Measurements from ENCODE around the gene FAT1.

Gene FAT1

DNA sequence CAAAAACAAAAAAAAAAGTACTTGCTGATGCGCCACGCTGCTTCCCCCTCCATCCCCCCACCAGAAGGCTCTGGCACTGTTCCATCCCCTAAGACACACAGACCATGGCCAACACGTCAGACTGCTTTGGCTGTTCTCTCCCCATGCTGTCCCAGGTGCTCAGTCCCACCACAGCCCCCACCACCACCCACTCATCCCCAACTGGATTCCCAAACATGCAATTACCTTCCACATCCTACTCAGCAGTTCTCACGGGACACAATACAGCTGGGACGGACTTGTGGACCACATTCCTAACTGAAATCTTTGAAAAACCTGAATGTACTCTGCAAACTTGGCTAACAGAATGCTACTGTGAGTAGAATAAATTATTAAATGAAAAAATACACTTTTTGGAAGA, 8.6 kb downstream of the FAT1 start:
- Mint-ChIP-seq H3K27me3 (no peaks in the 10 kb centered on the region), H3K36me3 (no peaks in the 10 kb centered on the region), H3K4me1 (no peaks in the 10 kb centered on the region), H3K27ac (no peak overlapping the region), H3K9me3 (peaks cover 7% of the 10 kb centered on the region), H3K4me3 (no peak overlapping the region)
- no peak for ATAC-seq

DNA sequence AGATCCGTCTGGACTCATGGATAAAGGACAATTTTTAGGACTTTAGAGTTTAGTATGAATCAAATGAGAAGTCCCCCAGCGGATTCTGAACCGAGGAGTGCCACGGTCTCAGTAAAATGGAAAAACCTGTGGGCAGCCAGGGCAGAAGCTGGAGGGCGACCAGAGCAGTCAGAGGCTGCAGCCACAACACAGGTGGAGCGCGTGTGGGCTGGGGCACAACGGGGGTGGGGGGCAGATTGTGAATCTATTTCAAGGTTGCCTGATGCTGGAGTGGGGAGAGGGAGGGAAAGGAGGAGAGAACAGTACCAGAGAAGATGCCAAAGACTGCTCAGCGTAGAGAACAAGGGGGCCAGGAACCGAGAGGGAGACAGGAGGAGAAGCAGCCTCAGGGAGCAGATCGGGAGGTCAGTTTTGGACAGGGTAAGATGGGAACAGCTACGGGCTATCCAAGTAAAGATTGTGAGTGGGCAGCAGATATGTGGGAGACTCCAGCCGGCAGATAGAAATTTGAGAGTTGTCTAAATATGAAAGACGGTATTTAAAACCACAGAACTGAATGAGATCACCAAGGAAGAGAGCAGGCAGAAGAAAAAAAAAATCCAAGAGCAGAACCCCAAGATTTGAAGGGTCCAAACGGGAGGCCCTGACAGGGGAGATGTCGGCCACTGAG, 9.5 kb downstream of the FAT1 start:
- no peak for ATAC-seq
- H3K27ac Mint-ChIP-seq: no peak overlapping the region
- peaks cover 7% of the 10 kb centered on the region for H3K9me3 Mint-ChIP-seq
- no peaks in the 10 kb centered on the region for H3K4me1 Mint-ChIP-seq
- H3K27me3 Mint-ChIP-seq: no peaks in the 10 kb centered on the region
- no peaks in the 10 kb centered on the region for H3K36me3 Mint-ChIP-seq
- H3K4me3 Mint-ChIP-seq: no peak overlapping the region

DNA sequence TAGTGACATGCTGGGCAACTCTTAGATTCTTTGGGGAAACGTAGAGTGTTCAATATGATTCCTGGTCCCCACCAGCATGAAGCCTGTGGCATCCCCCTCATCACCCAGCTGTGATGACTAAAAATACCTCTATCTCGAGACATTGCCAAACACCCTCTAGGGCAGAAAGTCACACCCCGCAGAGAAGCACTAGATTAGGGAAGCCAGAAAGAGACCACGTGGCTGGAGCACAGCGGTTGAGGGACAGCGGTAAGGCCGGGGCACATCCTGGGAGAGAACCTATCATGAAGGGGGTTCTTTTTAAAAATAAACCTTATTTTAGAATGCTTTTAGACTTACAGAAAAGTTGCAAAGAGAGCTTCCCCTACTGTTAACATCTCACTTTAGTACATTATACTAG, 11.0 kb downstream of the FAT1 start:
- Mint-ChIP-seq H3K9me3 (peaks cover 6% of the 10 kb centered on the region), H3K36me3 (no peaks in the 10 kb centered on the region), H3K4me1 (no peaks in the 10 kb centered on the region), H3K27ac (no peak overlapping the region), H3K4me3 (no peak overlapping the region), H3K27me3 (no peaks in the 10 kb centered on the region)
- ATAC-seq: no peak

DNA sequence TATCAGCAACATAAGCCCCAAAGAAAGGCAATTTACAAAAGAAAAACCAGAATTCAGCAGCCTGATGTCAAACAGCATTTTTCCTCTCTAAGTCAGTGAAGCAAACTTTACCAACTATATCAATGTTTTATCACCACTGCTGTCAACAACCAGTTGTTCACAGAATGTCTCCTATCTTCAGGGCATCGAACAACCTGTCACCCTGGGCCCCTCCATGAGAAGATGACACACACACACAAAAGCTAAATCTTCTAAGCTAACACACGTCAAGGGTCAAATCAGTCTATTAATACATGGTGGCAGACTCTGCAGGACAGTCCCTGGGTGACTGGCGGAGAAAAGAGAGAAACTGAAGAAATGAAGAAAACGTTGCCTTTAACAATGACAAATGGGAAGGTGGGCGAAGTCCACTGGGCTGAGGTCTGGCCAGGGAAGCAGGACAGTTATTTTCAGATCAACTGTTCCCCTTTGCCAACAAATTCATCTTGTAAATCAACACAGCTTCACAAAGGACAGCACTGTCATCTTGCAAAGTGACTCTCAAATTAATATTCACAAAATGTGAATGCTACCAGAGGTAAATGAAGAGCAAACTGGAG, 13.0 kb downstream of the FAT1 start:
- no peaks in the 10 kb centered on the region for H3K36me3 Mint-ChIP-seq
- H3K27me3 Mint-ChIP-seq: no peaks in the 10 kb centered on the region
- H3K4me3 Mint-ChIP-seq: no peak overlapping the region
- H3K4me1 Mint-ChIP-seq: no peaks in the 10 kb centered on the region
- no peak for ATAC-seq
- H3K27ac Mint-ChIP-seq: no peak overlapping the region
- H3K9me3 Mint-ChIP-seq: peaks cover 4% of the 10 kb centered on the region

DNA sequence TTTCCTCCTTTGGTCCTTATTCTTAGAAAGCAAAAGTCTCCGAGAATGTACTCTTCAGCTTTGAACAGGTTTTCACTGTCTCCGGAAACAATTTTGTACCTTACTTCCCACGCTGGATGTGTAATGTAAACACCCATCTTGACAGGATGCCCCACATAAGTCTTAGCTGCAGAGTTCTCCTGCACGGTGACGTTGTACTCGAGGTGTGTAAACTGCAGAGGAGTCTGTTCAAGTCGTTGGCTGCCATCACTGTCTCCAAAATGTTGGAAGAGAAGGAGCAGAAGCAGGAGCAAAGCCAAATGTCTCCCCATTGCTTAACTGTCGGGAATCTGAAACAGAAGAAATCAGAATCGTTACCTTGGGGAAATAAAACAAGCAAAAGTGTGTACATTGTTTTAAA, 14.1 kb downstream of the FAT1 start:
- H3K36me3 Mint-ChIP-seq: no peaks in the 10 kb centered on the region
- H3K4me1 Mint-ChIP-seq: no peaks in the 10 kb centered on the region
- no peaks in the 10 kb centered on the region for H3K27me3 Mint-ChIP-seq
- no peak overlapping the region for H3K4me3 Mint-ChIP-seq
- H3K27ac Mint-ChIP-seq: no peak overlapping the region
- H3K9me3 Mint-ChIP-seq: peaks cover 4% of the 10 kb centered on the region
- ATAC-seq: no peak

DNA sequence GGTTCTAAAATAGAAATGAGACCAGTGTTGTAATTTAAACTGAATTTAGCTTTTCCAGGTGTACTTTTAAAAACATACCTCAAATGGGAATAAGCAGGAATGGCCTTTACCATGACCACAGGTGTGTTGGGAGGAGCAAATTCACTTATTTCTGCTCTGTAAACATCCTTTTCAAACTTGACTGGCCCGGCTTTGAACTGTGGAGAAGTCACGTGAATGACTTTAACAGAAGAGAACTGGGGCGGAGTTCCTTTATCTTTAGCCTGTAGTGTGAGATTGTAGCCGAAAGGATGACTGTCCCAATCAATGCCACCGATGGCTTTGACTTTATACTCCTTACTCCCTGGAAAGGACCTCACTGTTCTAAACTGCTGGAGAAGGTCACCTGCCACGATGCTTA, 15.1 kb downstream of the FAT1 start:
- Mint-ChIP-seq H3K4me3 (no peak overlapping the region), H3K27me3 (no peaks in the 10 kb centered on the region), H3K9me3 (no peaks in the 10 kb centered on the region), H3K4me1 (no peaks in the 10 kb centered on the region), H3K36me3 (no peaks in the 10 kb centered on the region), H3K27ac (no peak overlapping the region)
- no peak for ATAC-seq

DNA sequence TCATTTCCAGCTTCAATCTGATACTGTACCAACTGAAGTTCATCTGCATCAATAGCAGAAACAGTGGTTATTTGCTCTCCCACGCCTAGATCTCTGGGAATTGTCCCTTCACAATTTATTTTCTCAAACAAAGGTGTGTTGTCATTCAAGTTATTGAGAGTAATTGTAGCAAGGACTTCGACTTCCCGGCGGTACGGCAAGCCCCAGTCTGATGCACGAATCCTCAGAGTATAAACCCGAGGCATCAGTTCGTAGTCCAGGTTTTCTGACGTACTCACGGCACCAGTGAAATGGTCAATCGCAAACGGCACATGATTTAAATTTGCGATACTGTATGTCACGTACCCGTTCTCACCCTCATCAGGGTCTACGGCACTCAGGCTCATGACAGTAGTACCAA, 15.7 kb downstream of the FAT1 start:
- no peak for ATAC-seq
- H3K27me3 Mint-ChIP-seq: no peaks in the 10 kb centered on the region
- H3K4me1 Mint-ChIP-seq: no peaks in the 10 kb centered on the region
- no peaks in the 10 kb centered on the region for H3K36me3 Mint-ChIP-seq
- H3K27ac Mint-ChIP-seq: no peak overlapping the region
- no peak overlapping the region for H3K4me3 Mint-ChIP-seq
- no peaks in the 10 kb centered on the region for H3K9me3 Mint-ChIP-seq

DNA sequence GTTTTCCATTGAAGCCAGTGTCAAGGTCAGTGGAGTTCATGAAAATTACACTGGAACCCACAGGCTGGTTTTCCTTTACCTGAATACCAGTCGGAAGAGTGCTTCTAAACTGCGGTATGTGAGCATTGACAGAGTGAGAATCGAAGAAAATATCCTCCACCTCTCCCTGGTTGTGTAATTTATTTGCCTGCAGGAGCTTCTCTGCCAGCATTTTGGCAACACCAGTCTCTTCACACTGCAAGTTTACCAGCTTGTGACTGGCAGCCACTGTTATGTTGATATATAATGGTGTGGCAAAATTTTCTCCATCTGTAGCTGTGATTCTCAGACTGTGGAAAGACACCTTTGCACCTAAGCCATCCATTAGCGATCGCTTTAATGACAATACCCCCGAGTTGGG, 16.1 kb downstream of the FAT1 start:
- no peak overlapping the region for H3K4me3 Mint-ChIP-seq
- no peaks in the 10 kb centered on the region for H3K9me3 Mint-ChIP-seq
- no peaks in the 10 kb centered on the region for H3K36me3 Mint-ChIP-seq
- H3K27me3 Mint-ChIP-seq: no peaks in the 10 kb centered on the region
- no peak for ATAC-seq
- H3K27ac Mint-ChIP-seq: no peak overlapping the region
- H3K4me1 Mint-ChIP-seq: no peaks in the 10 kb centered on the region

DNA sequence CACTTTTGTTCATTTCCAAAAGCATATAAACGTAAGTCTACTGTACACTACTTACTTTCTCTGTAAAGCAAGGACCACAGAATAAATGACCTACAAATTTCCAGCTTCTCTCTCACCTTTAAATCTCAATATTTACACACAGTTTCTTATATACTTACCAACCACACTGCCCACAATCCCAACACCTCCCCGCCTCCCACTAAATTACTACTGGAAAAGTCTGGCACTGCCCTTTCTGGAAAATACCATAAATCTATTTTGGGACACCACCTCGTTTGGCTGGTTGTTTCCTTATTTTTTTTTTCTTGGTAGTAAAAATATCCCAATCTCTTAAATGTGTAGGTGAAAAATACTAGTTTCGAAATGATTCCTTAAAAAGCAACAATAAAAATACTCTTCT, 19.6 kb downstream of the FAT1 start:
- no peaks in the 10 kb centered on the region for H3K4me1 Mint-ChIP-seq
- no peak for ATAC-seq
- no peak overlapping the region for H3K4me3 Mint-ChIP-seq
- no peak overlapping the region for H3K27ac Mint-ChIP-seq
- H3K27me3 Mint-ChIP-seq: no peaks in the 10 kb centered on the region
- no peaks in the 10 kb centered on the region for H3K9me3 Mint-ChIP-seq
- no peaks in the 10 kb centered on the region for H3K36me3 Mint-ChIP-seq

DNA sequence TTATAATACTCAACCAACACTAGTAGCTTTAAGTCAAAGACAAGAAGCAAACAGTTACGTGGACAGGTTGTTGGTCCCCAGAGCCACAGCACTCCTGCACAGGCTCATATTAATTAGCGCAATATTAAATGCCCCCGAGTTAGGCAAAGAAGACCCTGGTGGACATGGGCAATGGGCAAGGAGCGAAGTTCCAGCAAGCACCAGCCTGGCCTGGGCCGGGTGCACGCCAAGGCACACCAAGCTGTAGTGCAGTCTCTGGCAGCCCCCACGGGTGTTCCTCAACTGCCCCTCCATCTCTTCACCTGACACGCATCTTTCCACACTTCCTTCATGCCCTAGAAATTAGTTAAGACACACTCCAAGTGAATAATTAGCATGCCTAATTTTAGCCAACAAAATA, 20.1 kb downstream of the FAT1 start:
- Mint-ChIP-seq H3K9me3 (peaks cover under 1% of the 10 kb centered on the region), H3K4me1 (no peaks in the 10 kb centered on the region), H3K27me3 (no peaks in the 10 kb centered on the region), H3K27ac (no peak overlapping the region), H3K4me3 (no peak overlapping the region), H3K36me3 (no peaks in the 10 kb centered on the region)
- no peak for ATAC-seq

DNA sequence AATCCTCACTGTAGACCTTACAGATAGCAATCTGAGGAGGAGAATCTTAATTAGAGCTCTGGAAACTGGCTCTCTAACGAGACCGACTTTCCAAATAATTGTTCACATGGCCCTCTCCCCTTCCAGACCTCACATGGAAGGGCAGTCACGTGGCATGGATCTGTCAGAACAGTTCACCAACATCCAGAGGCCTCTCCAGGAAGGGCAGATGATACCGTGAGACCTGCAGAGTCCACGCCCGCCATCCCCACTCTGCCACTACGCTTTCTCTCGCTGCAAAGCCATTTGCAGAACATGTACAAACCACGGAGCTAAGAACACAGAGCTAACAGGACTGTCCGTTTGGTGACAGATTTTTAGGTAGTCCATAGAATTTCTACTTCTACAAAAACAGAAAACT, 20.7 kb downstream of the FAT1 start:
- H3K4me1 Mint-ChIP-seq: no peaks in the 10 kb centered on the region
- no peak overlapping the region for H3K27ac Mint-ChIP-seq
- H3K9me3 Mint-ChIP-seq: peaks cover 6% of the 10 kb centered on the region
- ATAC-seq: no peak
- H3K36me3 Mint-ChIP-seq: no peaks in the 10 kb centered on the region
- no peaks in the 10 kb centered on the region for H3K27me3 Mint-ChIP-seq
- no peak overlapping the region for H3K4me3 Mint-ChIP-seq

DNA sequence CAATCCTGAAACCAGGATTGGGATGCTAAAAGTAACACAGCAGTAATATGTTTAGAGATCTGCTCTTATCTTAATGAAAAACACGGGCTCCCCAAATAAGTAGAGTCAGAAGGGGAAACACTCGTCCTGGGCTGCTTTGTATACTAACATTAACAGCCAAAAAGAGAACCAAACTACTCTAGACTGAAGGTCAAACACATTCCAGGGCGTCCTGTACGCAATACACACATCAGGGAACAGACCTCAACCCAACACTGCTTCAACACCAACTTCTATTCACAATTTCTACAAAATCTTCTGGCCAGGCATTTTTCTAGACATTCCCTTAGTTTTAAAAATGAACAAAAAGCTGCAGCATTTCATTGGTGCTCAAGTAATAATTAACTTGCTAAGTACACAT, 21.4 kb downstream of the FAT1 start:
- H3K4me1 Mint-ChIP-seq: no peaks in the 10 kb centered on the region
- no peaks in the 10 kb centered on the region for H3K36me3 Mint-ChIP-seq
- peaks cover 6% of the 10 kb centered on the region for H3K9me3 Mint-ChIP-seq
- H3K27me3 Mint-ChIP-seq: no peaks in the 10 kb centered on the region
- H3K4me3 Mint-ChIP-seq: no peak overlapping the region
- no peak overlapping the region for H3K27ac Mint-ChIP-seq
- ATAC-seq: no peak

DNA sequence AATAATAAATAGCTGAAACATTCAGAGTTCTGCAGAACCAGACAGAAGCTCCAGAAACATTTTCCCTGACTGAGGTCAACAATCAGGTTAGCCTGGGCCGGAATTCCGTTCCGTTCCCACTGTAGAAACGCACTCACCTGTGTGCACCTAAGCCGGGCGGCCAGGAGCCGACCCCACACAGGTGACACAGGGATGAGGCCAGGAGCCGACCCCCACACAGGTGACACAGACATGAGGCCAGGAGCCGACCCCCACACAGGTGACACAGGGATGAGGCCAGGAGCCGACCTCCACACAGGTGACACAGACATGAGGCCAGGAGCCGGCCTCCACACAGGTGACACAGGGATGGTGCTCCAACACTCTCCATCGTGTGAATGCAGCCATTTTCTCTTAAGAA, 21.9 kb downstream of the FAT1 start:
- Mint-ChIP-seq H3K4me1 (no peaks in the 10 kb centered on the region), H3K27ac (no peak overlapping the region), H3K9me3 (peaks cover 6% of the 10 kb centered on the region), H3K36me3 (no peaks in the 10 kb centered on the region), H3K4me3 (no peak overlapping the region), H3K27me3 (no peaks in the 10 kb centered on the region)
- ATAC-seq: no peak

DNA sequence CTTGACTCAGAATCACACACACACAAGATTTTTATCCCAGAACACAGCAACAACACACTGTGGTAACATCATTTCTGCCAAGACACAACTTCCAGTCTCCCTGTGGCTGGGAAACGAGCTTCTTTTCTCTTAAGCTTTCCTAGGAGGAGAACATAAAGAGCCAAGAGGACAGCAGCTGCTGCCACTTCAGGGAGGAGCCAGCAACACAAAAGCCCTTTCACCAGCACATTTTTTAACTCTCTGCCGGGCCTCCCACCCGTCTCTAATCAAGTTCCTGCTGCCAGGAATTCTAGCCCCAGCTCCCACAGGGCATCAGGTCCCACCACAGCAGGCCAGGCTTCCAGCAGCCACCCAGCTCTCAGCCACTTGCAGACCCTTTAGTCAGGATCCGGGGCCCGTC, 22.4 kb downstream of the FAT1 start:
- ATAC-seq: no peak
- Mint-ChIP-seq H3K4me1 (no peaks in the 10 kb centered on the region), H3K9me3 (peaks cover 6% of the 10 kb centered on the region), H3K36me3 (no peaks in the 10 kb centered on the region), H3K27ac (no peak overlapping the region), H3K4me3 (no peak overlapping the region), H3K27me3 (no peaks in the 10 kb centered on the region)

DNA sequence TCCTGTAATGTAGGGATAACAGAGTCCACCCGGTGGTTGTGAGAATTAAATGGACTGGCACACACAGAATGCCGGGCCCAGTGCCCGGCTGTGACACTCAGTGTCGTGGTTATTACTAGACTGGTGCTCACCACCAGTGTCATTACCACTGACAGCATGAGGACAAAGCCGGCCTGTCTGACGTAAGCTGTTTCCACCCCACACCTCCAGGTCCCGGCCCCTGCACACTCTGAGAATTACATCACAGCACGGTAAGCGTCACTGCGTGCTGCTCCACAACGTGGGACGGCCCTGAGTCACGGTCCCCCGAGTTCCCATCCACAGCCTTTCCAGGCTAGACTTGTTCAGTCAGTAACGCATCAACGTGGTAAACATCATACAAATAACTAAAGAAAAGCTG, 22.9 kb downstream of the FAT1 start:
- Mint-ChIP-seq H3K36me3 (no peaks in the 10 kb centered on the region), H3K4me1 (no peaks in the 10 kb centered on the region), H3K9me3 (peaks cover 6% of the 10 kb centered on the region)

DNA sequence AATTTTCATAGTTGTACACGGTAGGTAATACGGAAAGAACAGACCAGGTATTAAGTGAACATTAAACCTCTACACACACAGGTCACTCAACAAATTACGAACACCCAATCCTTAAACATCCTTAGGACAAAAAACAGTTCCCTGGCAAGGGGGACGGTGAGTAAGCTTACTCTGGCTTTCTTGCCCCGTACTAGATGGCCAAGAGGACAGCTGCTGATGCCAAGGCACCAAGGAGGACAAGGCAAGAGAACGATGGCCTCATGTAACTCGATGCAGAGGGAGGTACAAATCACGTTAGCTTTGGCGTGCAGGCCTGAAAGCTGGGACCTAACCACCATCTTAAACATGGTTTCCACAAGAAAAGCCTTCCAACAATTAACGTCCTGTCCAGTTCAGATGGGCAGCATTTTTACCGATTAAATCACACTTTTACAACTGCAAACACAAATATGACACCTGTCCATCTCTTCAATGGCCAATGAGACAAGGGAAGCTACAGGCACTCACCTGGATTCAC, 23.7 kb downstream of the FAT1 start:
- H3K4me1 Mint-ChIP-seq: no peaks in the 10 kb centered on the region
- H3K9me3 Mint-ChIP-seq: peaks cover 6% of the 10 kb centered on the region
- no peaks in the 10 kb centered on the region for H3K27me3 Mint-ChIP-seq
- no peak overlapping the region for H3K27ac Mint-ChIP-seq
- no peaks in the 10 kb centered on the region for H3K36me3 Mint-ChIP-seq
- H3K4me3 Mint-ChIP-seq: no peak overlapping the region
- no peak for ATAC-seq

More for the DNA sequence above, 22.9 kb downstream of the FAT1 start:
- Mint-ChIP-seq H3K27ac (no peak overlapping the region), H3K4me3 (no peak overlapping the region), H3K27me3 (no peaks in the 10 kb centered on the region)
- ATAC-seq: no peak

All from stimulated activated memory B cell treated with anti-CD40 and anti-IgM and Interleukin-4, amounts not matched to agents 10 μg/mL and 1 μg/mL and 100 μg/mL, for 72 hours (primary cell).